Activated CD8-positive, alpha-beta memory T cell treated with anti-CD3 and anti-CD28 coated beads for 48 hours (primary cell): ENCODE results near the gene ECSIT.
"Not testable (repeated sequence)": the region's sequence is repeated elsewhere in the genome, so short reads cannot be mapped to it uniquely, and the experiment has no call there.

ENCODE experiments used
- DNase-seq, 3 experiments: peaks; one replicate each; pipeline ENCODE4 v3.0.0-alpha.2; 2020; ENCODE audit warnings: low read depth in 2 of 3, low spot score in 2 of 3

The ECSIT gene

GRCh38 chr19:11479090-11479897 lies 49.6 kb downstream of the ECSIT start:
- no peak for DNase-seq

- no peak for DNase-seq
These were observed 50.5 kb downstream of the ECSIT start for GRCh38 chr19:11478167-11479089.

GRCh38 chr19:11475861-11476260 lies 53.1 kb downstream of the ECSIT start:
- no peak for DNase-seq

- DNase-seq = not testable (repeated sequence)
These were observed 53.6 kb downstream of the ECSIT start for GRCh38 chr19:11475343-11475742.

- DNase-seq = no peak
These were observed 55.2 kb downstream of the ECSIT start for GRCh38 chr19:11473725-11474124.

GRCh38 chr19:11468266-11468845 lies 60.6 kb downstream of the ECSIT start:
- not testable (repeated sequence) for DNase-seq

GRCh38 chr19:11465600-11465999 lies 63.3 kb downstream of the ECSIT start:
- DNase-seq = no peak

- DNase-seq = no peak
These were observed 64.3 kb downstream of the ECSIT start for GRCh38 chr19:11464333-11465265.

- DNase-seq = no peak
These were observed 65.5 kb downstream of the ECSIT start for GRCh38 chr19:11463391-11463790.

GRCh38 chr19:11461453-11461852 lies 67.5 kb downstream of the ECSIT start:
- DNase-seq = no peak

- DNase-seq = no peak
These were observed 68.7 kb downstream of the ECSIT start for GRCh38 chr19:11460207-11460606.

GRCh38 chr19:11458912-11459311 lies 70.0 kb downstream of the ECSIT start:
- DNase-seq = not testable (repeated sequence)

- DNase-seq = no peak
These were observed 70.6 kb downstream of the ECSIT start for GRCh38 chr19:11458236-11458900.

- DNase-seq = no peak
These were observed 71.1 kb downstream of the ECSIT start for GRCh38 chr19:11457831-11458230.

GRCh38 chr19:11457115-11457514 lies 71.8 kb downstream of the ECSIT start:
- DNase-seq = no peak

GRCh38 chr19:11456659-11457058 lies 72.3 kb downstream of the ECSIT start:
- no peak for DNase-seq
